H9 (cell line): Measurements from ENCODE around the gene PELI2. TPM values are rescaled to one million over a fixed set of nuclear protein-coding genes. Genes with fewer than 3 reads are reported as not detected.

Experiments used
- DNase-seq: peaks from one replicate; pipeline ENCODE4 v3.0.0-alpha.2; 2017
- H2AFZ ChIP-seq: one replicate; pipeline ENCODE4 v1.6.1; 2013; ENCODE audit warnings: mild to moderate bottlenecking, low read length, control low read depth, moderate library complexity
- H2AK5ac ChIP-seq: 2 replicates; pipeline ENCODE4 v1.6.1; 2013; ENCODE audit warnings: low read length, control low read depth, mixed read lengths; ENCODE audit not compliant: insufficient read length
- H2BK120ac ChIP-seq: one replicate; pipeline ENCODE4 v1.6.1; 2013; ENCODE audit warnings: low read depth, mild to moderate bottlenecking, low read length, control low read depth, inconsistent platforms; ENCODE audit not compliant: poor library complexity, severe bottlenecking
- H2BK12ac ChIP-seq: 2 replicates; pipeline ENCODE4 v1.6.1; 2013; ENCODE audit warnings: low read length, control low read depth, mixed read lengths, low read depth; ENCODE audit not compliant: insufficient read length
- H2BK15ac ChIP-seq: 2 replicates; pipeline ENCODE4 v1.6.1; 2013; ENCODE audit warnings: low read depth, low read length, control low read depth
- H2BK20ac ChIP-seq: one replicate; pipeline ENCODE4 v1.6.1; 2013; ENCODE audit warnings: low read depth, mild to moderate bottlenecking, low read length, control low read depth, inconsistent platforms; ENCODE audit not compliant: poor library complexity, severe bottlenecking
- H2BK5ac ChIP-seq: 2 replicates; pipeline ENCODE4 v1.6.1; 2013; ENCODE audit warnings: low read length, control low read depth, mixed read lengths; ENCODE audit not compliant: insufficient read length
- H3K14ac ChIP-seq: 2 replicates; pipeline ENCODE4 v1.6.1; 2013; ENCODE audit warnings: low read length, control low read depth; ENCODE audit not compliant: insufficient read depth
- H3K18ac ChIP-seq: 2 replicates; pipeline ENCODE4 v1.6.1; 2013; ENCODE audit warnings: low read depth, mild to moderate bottlenecking, mixed read lengths, low read length, control low read depth; ENCODE audit not compliant: insufficient read length
- H3K23ac ChIP-seq: 2 replicates; pipeline ENCODE4 v1.6.1; 2013; ENCODE audit warnings: low read length, control low read depth, mixed read lengths, low read depth; ENCODE audit not compliant: insufficient read length
- H3K23me2 ChIP-seq: 2 replicates; pipeline ENCODE4 v1.6.1; 2013; ENCODE audit warnings: low read depth, mild to moderate bottlenecking, mixed read lengths, low read length, control low read depth; ENCODE audit not compliant: insufficient read length, poor library complexity, severe bottlenecking
- H3K27ac ChIP-seq: 2 replicates; pipeline ENCODE4 v1.5.1; 2013; ENCODE audit warnings: low read length, control low read depth, mixed read lengths, low read depth; ENCODE audit not compliant: insufficient read length
- H3K27me3 ChIP-seq: 2 replicates; pipeline ENCODE4 v1.6.1; 2013; ENCODE audit warnings: low read length, control low read depth, inconsistent platforms; ENCODE audit not compliant: insufficient read depth
- H3K4ac ChIP-seq: 2 replicates; pipeline ENCODE4 v1.6.1; 2013; ENCODE audit warnings: low read depth, mild to moderate bottlenecking, control low read depth, inconsistent platforms, low read length, moderate library complexity
- H3K4me1 ChIP-seq: 2 replicates; pipeline ENCODE4 v1.6.1; 2013; ENCODE audit warnings: low read length, control low read depth, inconsistent platforms; ENCODE audit not compliant: insufficient read depth
- H3K4me2 ChIP-seq: 2 replicates; pipeline ENCODE4 v1.6.1; 2013; ENCODE audit warnings: low read length, control low read depth, mixed read lengths; ENCODE audit not compliant: insufficient read length, insufficient read depth
- H3K56ac ChIP-seq: 2 replicates; pipeline ENCODE4 v1.6.1; 2013; ENCODE audit warnings: low read depth, mild to moderate bottlenecking, mixed read lengths, low read length, control low read depth; ENCODE audit not compliant: insufficient read length
- H3K79me1 ChIP-seq: 2 replicates; pipeline ENCODE4 v1.6.1; 2013; ENCODE audit warnings: low read depth, mild to moderate bottlenecking, moderate library complexity, low read length, control low read depth, inconsistent platforms; ENCODE audit not compliant: insufficient read depth, poor library complexity, severe bottlenecking
- H3K79me2 ChIP-seq: 2 replicates; pipeline ENCODE4 v1.6.1; 2013; ENCODE audit warnings: low read length, control low read depth, inconsistent platforms; ENCODE audit not compliant: insufficient read depth
- H3K9ac ChIP-seq: 2 replicates; pipeline ENCODE4 v1.6.1; 2013; ENCODE audit warnings: low read length, control low read depth, mixed read lengths; ENCODE audit not compliant: insufficient read length; ENCODE audit errors: extremely low read depth
- H3K9me3 ChIP-seq: one replicate; pipeline ENCODE4 v1.6.1; 2013; ENCODE audit warnings: low read depth, low read length, inconsistent platforms; ENCODE audit not compliant: control insufficient read depth
- H3T11ph ChIP-seq: one replicate; pipeline ENCODE4 v1.6.1; 2013; ENCODE audit warnings: mild to moderate bottlenecking, low read length, control low read depth, inconsistent platforms
- H4K20me1 ChIP-seq: one replicate; pipeline ENCODE4 v1.6.1; 2013; ENCODE audit not compliant: control insufficient read depth, insufficient read length, insufficient read depth
- H4K5ac ChIP-seq: 2 replicates; pipeline ENCODE4 v1.6.1; 2013; ENCODE audit warnings: low read depth, mild to moderate bottlenecking, mixed read lengths, low read length, control low read depth; ENCODE audit not compliant: insufficient read length
- H4K8ac ChIP-seq: replicated peaks from 2 replicates; pipeline ENCODE4 v1.6.1; 2013; ENCODE audit warnings: low read length, control low read depth, mixed read lengths, low read depth; ENCODE audit not compliant: insufficient read length
- H4K91ac ChIP-seq: 2 replicates; pipeline ENCODE4 v1.6.1; 2013; ENCODE audit warnings: low read depth, mild to moderate bottlenecking, moderate library complexity, mixed read lengths, low read length, control low read depth; ENCODE audit not compliant: insufficient read length
- H3K27ac Mint-ChIP-seq, 3 experiments: 2 replicates in 2 of 3; 3 replicates in 1 of 3; pipeline ENCODE4 v1.8.0; 2020 to 2021; ENCODE audit warnings: mixed read lengths in 3 of 3, mild to moderate bottlenecking in 1 of 3, moderate library complexity in 1 of 3
- H3K27me3 Mint-ChIP-seq: 2 replicates; pipeline ENCODE4 v1.8.0; 2021; ENCODE audit warnings: low read depth, mild to moderate bottlenecking, moderate library complexity, mixed read lengths
- H3K36me3 Mint-ChIP-seq, 3 experiments: 2 replicates in 2 of 3; 3 replicates in 1 of 3; pipeline ENCODE4 v1.8.0; 2020 to 2021; ENCODE audit warnings: low read depth in 3 of 3, mixed read lengths in 3 of 3; ENCODE audit not compliant: insufficient read depth in 1 of 3
- H3K4me1 Mint-ChIP-seq, 2 experiments: 2 replicates each; pipeline ENCODE4 v1.8.0; 2020; ENCODE audit warnings: mixed read lengths in 2 of 2
- H3K4me3 Mint-ChIP-seq, 2 experiments: 2 replicates in 1 of 2; 3 replicates in 1 of 2; pipeline ENCODE4 v1.8.0; 2020 to 2021; ENCODE audit warnings: mild to moderate bottlenecking in 2 of 2, mixed read lengths in 2 of 2, moderate library complexity in 1 of 2
- H3K9me3 Mint-ChIP-seq, 2 experiments: 2 replicates in 1 of 2; 3 replicates in 1 of 2; pipeline ENCODE4 v1.8.0; 2020; ENCODE audit warnings: mild to moderate bottlenecking in 2 of 2, mixed read lengths in 2 of 2, moderate library complexity in 1 of 2
- CTCF ChIP-seq: fragments of 200-600 bp; sonication (generic); conservative IDR thresholded peaks from 3 replicates; pipeline ENCODE4 v1.8.0; 2021; ENCODE audit warnings: antibody characterized with exemption, mild to moderate bottlenecking
- WGBS: extraction: QIAGEN DNeasy Blood & Tissue Kit; methylation state at CpG from one replicate; pipeline ENCODE4 v1.1.7; 2013; ENCODE audit warnings: missing lambda C conversion rate, low lambda C conversion rate, mixed read lengths; ENCODE audit not compliant: insufficient read length; ENCODE audit errors: extremely low coverage; 5-methylcytosine and 5-hydroxymethylcytosine counted together
- total RNA-seq: library from RNA; stranded (reverse); gene quantifications from 2 replicates; pipeline ENCODE4 v1.2.1, GENCODE V29; 2021

PELI2 gene
- total RNA-seq, 1 experiment from 2014 or later, result 18.0 TPM

- H2BK12ac ChIP-seq, result no peak overlapping the region
- no peak overlapping the region for H3K23ac ChIP-seq
- no peak overlapping the region for H3K18ac ChIP-seq
- Mint-ChIP-seq H3K9me3 (no peaks in the 10 kb centered on the region), H3K27me3 (peaks cover 2% of the 10 kb centered on the region), H3K4me1 (no peaks in the 10 kb centered on the region), H3K36me3 (no peaks in the 10 kb centered on the region; a peak in 1 of 7 replicates), H3K4me3 (no peak overlapping the region), H3K27ac (no peak overlapping the region)
- H2AFZ ChIP-seq, result no peak overlapping the region
- H3K14ac ChIP-seq, result no peak overlapping the region
- H2BK5ac ChIP-seq, result no peak overlapping the region
- no peaks in the 10 kb centered on the region for H3K23me2 ChIP-seq
- no peaks in the 10 kb centered on the region for H3K27me3 ChIP-seq
- no peak overlapping the region for H2BK15ac ChIP-seq
- no peaks in the 10 kb centered on the region for H3K9me3 ChIP-seq
- no peak overlapping the region for H4K8ac ChIP-seq
- no peak overlapping the region for H3K56ac ChIP-seq
- no peaks in the 10 kb centered on the region for H3K4me1 ChIP-seq
- no peak overlapping the region for H3K4me2 ChIP-seq
- H2BK20ac ChIP-seq, result no peak overlapping the region
- DNase-seq, result no peak
- H3K79me1 ChIP-seq, result no peaks in the 10 kb centered on the region
- H2BK120ac ChIP-seq, result no peak overlapping the region
- H3K9ac ChIP-seq, result no peak overlapping the region
- H4K91ac ChIP-seq, result no peak overlapping the region
- H3T11ph ChIP-seq, result no peak overlapping the region
- no peak overlapping the region for H4K5ac ChIP-seq
- H2AK5ac ChIP-seq, result no peak overlapping the region
- no peak overlapping the region for H3K27ac ChIP-seq
- H3K4ac ChIP-seq, result no peak overlapping the region
- H4K20me1 ChIP-seq, result no peaks in the 10 kb centered on the region
- no peak for TF ChIP-seq CTCF
- WGBS, result no CpG with 5 or more reads among the region's 2 CpGs
- no peaks in the 10 kb centered on the region for H3K79me2 ChIP-seq
These were observed 42.9 kb upstream of the PELI2 start for GRCh38 chr14:56075301-56075700.
